ENCODE results near the gene MGRN1. TPM values are rescaled to one million over a fixed set of nuclear protein-coding genes. Genes with fewer than 3 reads are reported as not detected.

Gene MGRN1
- total and polyA plus RNA-seq, 2 of the 13 experiments (the other 11 are each of a cell fraction or from before 2014, with no cell fraction given): 11.9 to 12.6 TPM

GRCh38 chr16:4612977-4613635 is 11.5 kb upstream of the MGRN1 start:
- peaks cover 38% of the 10 kb centered on the region for H3K79me2 ChIP-seq (ENCODE audit: insufficient read depth, low read length)
- intact Hi-C loops (cut with micrococcal nuclease; ENCODE audit: unreplicated experiment): loop anchor here (10.0 kb wide), 1 partner anchor 342 kb away; the partner anchor contains the start of gene SEC14L5
- H3K4me1 ChIP-seq (ENCODE audit: insufficient read depth, low read length): peaks cover 55% of the 10 kb centered on the region
- in situ Hi-C loops (cut with HindIII; ENCODE audit: extremely low pct_ligation_motif_present, low pct_unique_long_range_greater_than_20kb): no loop called here
- H3K27me3 ChIP-seq (ENCODE audit: control insufficient read depth in 1 of 2, insufficient read depth in 2 of 2, low read length in 2 of 2): no peaks in the 10 kb centered on the region; a peak in 1 of 5 replicates
- peak overlapping the region; percentile 75 for H3K27ac ChIP-seq (ENCODE audit: extremely low read length, insufficient read depth, low read length)
- H3K36me3 ChIP-seq (replicated peaks in 1 of 2; ENCODE audit: control insufficient read depth in 1 of 2, insufficient read depth in 2 of 2, low read length in 2 of 2): peaks cover 5 to 22% of the 10 kb centered on the region in 2 experiments; a peak in 2 of 5 replicates
- no peak overlapping the region for H2AFZ ChIP-seq (ENCODE audit: low read length)
- H3K4me3 ChIP-seq (replicated peaks in 1 of 3; ENCODE audit: insufficient read depth in 1 of 3, low read depth in 2 of 3, low read length in 3 of 3): peak overlapping the region; percentile 73 to 97 (median 88)
- FAIRE-seq (no peak), ATAC-seq (no peak), DNase-seq (ENCODE audit: low spot score) (no peak)
- H3K9me3 ChIP-seq (ENCODE audit: low read length): no peaks in the 10 kb centered on the region
- ChIA-PET POLR2A (no interaction called here), CTCF (ENCODE audit: low intra/inter-chr PET ratio, low total read pairs) (no interaction called here)
- BruUV-seq (replicated peaks): no TSS peak
- WGBS (ENCODE audit: low lambda C conversion rate): 20% methylated on average over 1 of the region's 14 CpGs
- peaks cover 31% of the 10 kb centered on the region; the same call in 1 of the 2 replicates for H4K20me1 ChIP-seq (ENCODE audit: insufficient read depth, low read length)
- peak overlapping the region; percentile 92 for H3K4me2 ChIP-seq (ENCODE audit: low read depth, low read length)
- H3K9ac ChIP-seq (ENCODE audit: insufficient read depth, low read depth, low read length): peak overlapping the region; percentile 98
- TF ChIP-seq NFIB (CRISPR knock-in tag; IDR thresholded peaks at IDR 0.05; ENCODE audit: borderline replicate concordance): no peak
- no peak for TF ChIP-seq MTF1 (CRISPR knock-in tag; IDR thresholded peaks at IDR 0.05)
- no peak for TF ChIP-seq ZNF776 (CRISPR knock-in tag; IDR thresholded peaks at IDR 0.05)
- TF ChIP-seq ZNF879 (CRISPR knock-in tag; IDR thresholded peaks at IDR 0.05): peak; percentile 13; the same call in 1 of the 2 replicates
- no peak for TF ChIP-seq RFX5 (IDR thresholded peaks at IDR 0.05; ENCODE audit: low read depth, low read length)
- TF ChIP-seq ZNF274 (CRISPR knock-in tag; IDR thresholded peaks at IDR 0.05): no peak
- no peak for TF ChIP-seq ETV5 (CRISPR knock-in tag; IDR thresholded peaks at IDR 0.05; ENCODE audit: borderline replicate concordance)
- TF ChIP-seq FUBP1 (CRISPR knock-in tag; IDR thresholded peaks at IDR 0.05; ENCODE audit: borderline replicate concordance): no peak
- no peak for TF ChIP-seq ZBTB3 (CRISPR knock-in tag; IDR thresholded peaks at IDR 0.05; ENCODE audit: borderline replicate concordance, low read depth)
- TF ChIP-seq TMF1 (CRISPR knock-in tag; IDR thresholded peaks at IDR 0.05; ENCODE audit: low read depth): 0 out of 2 replicates have a peak, but pooled peaks have one; percentile 35
- no peak for TF ChIP-seq HNF1A (IDR thresholded peaks at IDR 0.05; ENCODE audit: low read depth)
- 0 out of 2 replicates have a peak, but pooled peaks have one; percentile 29 for TF ChIP-seq HNF1A (CRISPR knock-in tag; IDR thresholded peaks at IDR 0.05; ENCODE audit: borderline replicate concordance)
- no peak for TF ChIP-seq TERF1 (CRISPR knock-in tag; IDR thresholded peaks at IDR 0.05)
- 0 out of 2 replicates have a peak, but pooled peaks have one; percentile 47 for TF ChIP-seq ZNF629 (CRISPR knock-in tag; conservative IDR thresholded peaks at IDR 0.05)
- TF ChIP-seq PBX2 (CRISPR knock-in tag; IDR thresholded peaks at IDR 0.05): no peak
- TF ChIP-seq ZNF839 (CRISPR knock-in tag; IDR thresholded peaks at IDR 0.05; ENCODE audit: borderline replicate concordance): no peak

Measured in HepG2 (cell line).